Stimulated activated CD4-positive, alpha-beta T cell treated with anti-CD3 and anti-CD28 coated beads, Interleukin-4, amount 100 ng/mL, for 48 hours (primary cell): ENCODE measurements around the gene SKP1.

Experiments used
- DNase-seq, 2 donors: peaks; one replicate each; pipeline ENCODE4 v3.0.0-alpha.2; 2020; ENCODE audit warnings: low read depth in 2 of 2

The SKP1 gene

DNA sequence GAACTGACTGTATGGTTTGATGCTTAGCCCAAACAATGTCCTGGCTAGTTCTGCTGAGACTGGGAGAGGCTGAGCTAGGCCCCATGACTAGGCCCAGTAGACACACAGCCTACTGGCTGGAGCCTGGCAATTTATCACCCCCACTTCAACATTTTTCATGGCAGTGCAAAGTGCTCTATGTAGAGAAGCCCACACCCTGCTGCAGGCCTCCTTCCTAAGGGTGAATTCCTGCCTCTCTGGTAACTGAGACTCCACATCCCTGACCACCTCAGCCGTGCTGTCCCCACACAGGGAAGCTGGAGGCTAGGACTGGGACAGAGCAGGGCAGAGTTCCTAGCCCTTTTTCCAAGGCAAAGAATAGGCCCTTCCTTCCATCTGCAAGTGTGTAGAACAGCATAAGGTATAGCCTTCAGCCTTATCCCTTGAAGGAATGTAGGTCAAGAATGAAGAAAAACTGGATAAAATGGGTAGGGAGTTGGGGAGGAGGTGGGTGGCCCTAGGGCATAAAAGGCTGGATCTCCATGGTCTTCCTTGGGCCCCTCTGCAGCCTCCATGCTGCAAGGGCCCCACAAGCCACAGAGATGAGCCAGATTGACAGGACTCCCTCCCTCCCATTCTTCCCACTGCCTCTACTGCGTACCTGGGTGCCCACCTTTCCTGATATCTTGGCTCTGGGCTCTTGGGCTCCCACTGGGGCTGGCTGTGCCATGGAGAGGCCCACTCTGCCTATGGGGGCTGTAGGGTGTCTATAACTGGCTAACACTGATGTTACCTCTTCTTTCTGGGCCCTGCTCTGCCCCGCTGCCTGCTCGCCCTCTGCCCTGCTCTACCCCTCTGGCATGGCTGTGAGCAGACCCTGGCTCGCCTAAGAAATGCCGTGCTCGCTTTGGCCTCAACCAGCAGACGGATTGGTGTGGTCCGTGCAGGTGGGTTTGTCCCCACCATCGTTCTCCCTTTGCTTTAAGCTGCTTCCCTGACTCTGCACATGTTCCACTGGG lies 32.5 kb downstream of the SKP1 start:
- no peak for DNase-seq

- no peak for DNase-seq
Measured at GRCh38 chr5:134143431-134143830, 33.3 kb downstream of the SKP1 start.

DNA sequence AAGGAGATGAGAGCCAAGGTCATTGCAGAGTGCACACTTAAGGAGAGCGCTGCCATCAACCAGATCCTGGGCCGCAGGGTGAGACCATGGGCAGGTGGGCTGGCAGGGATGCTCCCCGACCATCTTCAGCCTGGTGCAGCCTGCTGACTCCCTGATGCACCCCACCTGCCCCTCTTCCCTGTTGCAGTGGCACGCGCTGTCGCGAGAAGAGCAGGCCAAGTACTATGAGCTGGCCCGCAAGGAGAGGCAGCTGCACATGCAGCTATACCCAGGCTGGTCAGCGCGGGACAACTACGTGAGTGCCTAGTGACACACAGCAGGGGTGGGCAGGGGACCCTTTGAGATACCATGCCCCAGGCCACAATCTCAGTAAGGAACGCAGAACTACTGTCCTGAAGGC lies 33.9 kb downstream of the SKP1 start:
- no peak for DNase-seq

DNA sequence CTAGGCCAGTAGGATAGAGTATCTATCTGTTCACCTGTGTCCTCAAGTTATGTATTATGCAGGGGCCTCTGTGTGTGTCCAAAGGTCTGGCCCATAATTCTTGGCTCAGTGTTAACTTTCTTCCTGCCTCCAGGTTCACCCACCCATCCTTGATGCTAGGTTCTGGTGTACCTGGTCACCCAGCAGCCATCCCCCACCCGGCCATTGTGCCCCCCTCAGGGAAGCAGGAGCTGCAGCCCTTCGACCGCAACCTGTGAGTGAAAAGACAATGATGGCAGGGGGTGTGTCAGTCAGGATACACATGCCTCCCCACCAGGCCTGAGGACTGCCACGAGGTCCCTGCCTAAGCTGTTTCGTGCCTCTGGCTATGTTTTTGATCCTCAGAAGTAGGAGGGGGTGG lies 34.7 kb downstream of the SKP1 start:
- no peak for DNase-seq

- no peak for DNase-seq
Measured at GRCh38 chr5:134141331-134142050, 35.3 kb downstream of the SKP1 start.

- DNase-seq, result peak in 1 of 2 donors; percentile 53
Measured at GRCh38 chr5:134140530-134141201, 36.1 kb downstream of the SKP1 start.

- DNase-seq, result no peak
Measured at GRCh38 chr5:134139891-134140469, 36.8 kb downstream of the SKP1 start.

- DNase-seq, result no peak
Measured at GRCh38 chr5:134139377-134139851, 37.3 kb downstream of the SKP1 start.

GRCh38 chr5:134138416-134139376 lies 38.1 kb downstream of the SKP1 start:
- peak in 1 of 2 donors; percentile 72 for DNase-seq

- no peak for DNase-seq
Measured at GRCh38 chr5:134136771-134137170, 40.0 kb downstream of the SKP1 start.

DNA sequence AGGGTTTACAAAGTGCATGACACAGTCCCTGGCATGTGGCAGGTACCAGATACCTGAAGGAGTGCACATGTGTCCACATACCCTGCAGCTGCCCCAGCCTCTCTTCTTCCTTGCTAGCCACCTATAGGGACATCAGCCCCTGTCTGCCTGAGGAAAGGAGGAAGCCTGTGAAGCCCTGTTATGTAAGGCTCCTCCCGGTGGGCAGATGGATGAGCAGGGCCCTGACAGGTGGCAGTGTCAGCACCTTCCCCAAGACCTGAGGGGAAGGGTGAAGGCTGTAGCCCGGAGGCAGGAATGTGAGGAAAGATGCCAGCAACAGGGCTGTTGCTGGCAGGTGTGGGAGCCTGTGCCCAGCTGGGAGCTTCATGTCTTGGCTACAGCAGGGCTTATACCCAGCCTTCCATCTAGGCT lies 40.5 kb downstream of the SKP1 start:
- no peak for DNase-seq

DNA sequence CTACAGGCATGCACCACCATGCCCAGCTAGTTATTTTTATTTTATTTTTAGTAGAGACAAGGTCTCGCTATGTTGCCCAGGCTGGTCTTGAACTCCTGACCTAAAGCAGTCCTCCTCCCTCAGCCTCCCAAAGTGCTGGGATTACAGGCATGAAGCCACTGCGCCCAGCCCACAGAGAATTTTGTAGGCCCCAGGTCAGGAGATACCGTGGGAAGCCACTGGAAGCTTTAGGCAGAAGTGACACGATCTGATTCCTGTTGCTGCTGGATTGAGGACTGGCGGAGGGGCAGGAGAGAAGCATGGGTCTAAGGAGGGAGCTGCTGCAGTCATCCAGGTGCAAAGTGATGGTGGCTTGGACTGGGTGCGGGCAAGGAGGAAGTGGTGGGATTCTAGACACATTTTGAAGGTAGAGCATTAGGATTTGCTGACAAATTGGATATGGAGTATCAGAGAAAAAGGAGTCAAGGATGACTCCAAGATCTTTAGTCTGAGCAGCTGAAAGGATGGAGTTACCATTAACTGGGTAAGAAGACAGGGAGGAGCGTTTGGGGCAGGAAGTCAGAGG lies 41.6 kb downstream of the SKP1 start:
- no peak for DNase-seq

- DNase-seq, result no peak
Measured at GRCh38 chr5:134133995-134134541, 42.7 kb downstream of the SKP1 start.

GRCh38 chr5:134133188-134133994 lies 43.4 kb downstream of the SKP1 start:
- DNase-seq, result no peak

DNA sequence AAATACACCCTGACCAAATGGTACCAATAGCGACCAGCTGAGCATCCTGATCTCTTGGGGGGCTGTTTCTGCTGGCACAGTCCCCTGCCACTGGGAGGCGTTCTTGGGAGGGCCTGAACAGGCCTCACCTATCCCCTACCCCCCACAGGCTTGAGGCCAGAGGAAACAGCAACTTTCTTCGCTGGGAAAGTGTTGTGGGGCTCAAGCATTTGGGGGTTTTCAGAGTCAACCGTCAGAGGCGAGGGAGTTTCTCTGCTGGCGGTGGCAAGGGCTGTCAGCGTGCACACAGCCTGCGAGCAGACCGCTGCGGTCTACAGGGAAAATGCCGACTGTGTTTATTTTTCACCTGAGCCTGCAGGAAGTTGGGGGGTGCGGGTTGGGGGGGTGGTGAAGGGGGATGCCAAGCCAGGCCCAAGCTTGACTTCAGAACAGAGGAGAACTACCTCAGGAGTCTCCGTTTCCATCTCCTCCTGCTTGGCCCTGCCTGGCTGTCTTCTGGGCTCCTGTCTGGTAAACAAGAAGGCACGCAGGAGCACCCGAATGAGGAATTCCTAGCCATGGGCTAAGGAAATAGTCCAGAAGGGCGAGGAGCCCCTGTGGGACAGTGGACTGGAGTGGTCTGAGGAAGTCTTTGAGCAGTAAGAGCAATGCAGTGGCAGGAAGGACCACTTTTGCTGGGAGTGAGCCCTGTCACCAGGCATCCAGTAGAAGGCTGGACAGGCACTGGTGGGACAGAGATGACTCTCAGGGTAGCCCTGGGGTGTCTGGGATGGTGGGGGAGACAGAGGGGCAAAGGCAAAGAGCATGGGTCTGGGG lies 44.2 kb downstream of the SKP1 start:
- peak in 1 of 2 donors; percentile 54 for DNase-seq

DNA sequence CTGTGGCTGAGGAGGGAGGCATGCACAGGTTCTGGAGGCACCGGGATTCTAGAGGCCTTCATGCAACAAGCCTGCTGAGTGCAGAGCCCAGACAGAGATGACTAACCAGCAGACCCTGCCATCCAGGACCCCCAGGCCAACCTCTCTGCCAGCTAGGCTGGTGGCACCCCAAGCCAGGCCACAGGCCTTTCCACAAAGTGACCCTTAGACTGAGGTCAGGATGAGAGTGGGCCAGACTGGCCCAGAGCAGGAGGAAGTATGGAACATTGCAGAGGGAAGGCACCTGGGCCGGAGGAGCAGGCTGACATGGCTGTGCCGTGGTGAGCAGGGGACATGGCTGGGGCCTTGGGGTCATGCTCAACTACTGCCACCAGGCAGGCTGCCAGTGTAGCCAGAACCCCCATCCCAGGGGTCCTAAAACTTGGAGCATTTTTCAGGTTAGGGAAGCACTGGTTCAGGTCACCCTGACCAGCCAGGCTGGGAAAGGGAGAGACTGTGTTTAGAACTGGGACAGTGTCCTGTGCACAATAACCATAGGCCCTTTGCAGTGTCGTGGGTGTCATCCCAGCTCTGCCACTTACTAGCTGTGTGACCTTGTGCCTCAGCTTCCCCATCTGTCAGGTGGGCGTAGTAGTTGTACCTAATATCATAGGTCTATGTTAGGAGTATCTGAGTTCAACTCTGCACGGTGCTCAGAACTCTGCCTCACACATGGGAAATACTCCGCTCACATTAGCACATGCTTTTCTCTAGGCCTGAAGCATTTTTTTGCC lies 45.0 kb downstream of the SKP1 start:
- DNase-seq, result no peak

DNA sequence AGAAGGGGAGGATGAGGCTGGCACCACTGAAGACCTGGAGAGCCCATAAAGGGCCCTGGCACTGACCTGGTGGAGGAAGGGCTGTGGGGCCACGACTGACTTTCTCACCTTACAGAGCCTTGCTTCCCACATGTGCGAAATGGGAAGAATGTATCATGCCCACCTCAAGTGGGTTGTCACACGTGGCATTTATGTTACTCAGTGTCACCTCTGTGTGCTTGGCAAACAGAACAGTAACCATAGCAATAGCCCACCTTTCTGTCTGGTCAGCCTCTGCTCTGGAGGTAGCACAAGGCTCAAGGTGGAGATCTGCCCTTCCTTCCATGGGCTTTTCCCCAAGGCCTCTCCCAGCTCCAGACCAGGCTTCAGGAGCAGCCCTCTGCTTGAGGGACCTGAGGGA lies 45.6 kb downstream of the SKP1 start:
- no peak for DNase-seq
